H1 (cell line): Measurements from ENCODE around the gene PCSK4. TPM values are rescaled to one million over a fixed set of nuclear protein-coding genes. Genes with fewer than 3 reads are reported as not detected.

Experiments used
- CTCF ChIA-PET: fragments of 300-600 bp; sonication (Branson Sonifier 250); formaldehyde crosslinking; loops from one replicate; lab custom pipeline; 2021; ENCODE audit not compliant: partially characterized antibody; lab: Charles Lee
- POLR2A ChIA-PET: fragments of 300-600 bp; sonication (Branson Sonifier 250); formaldehyde crosslinking; loops from one replicate; lab custom pipeline; 2021; ENCODE audit warnings: inconsistent platforms; ENCODE audit not compliant: partially characterized antibody; lab: Charles Lee
- DNase-seq, 2 experiments: peaks; one replicate each; pipeline versions ENCODE4 v3.0.0 to v3.0.0-alpha.2; 2010 to 2022; ENCODE audit warnings: low spot score in 2 of 2, low read depth in 1 of 2, mixed read lengths in 1 of 2
- FAIRE-seq: peaks from 2 replicates; lab custom pipeline; 2011; peaks lifted over from hg19 to GRCh38; lab: Jason Lieb, UNC
- H2AFZ ChIP-seq: 2 replicates; pipeline ENCODE4 v1.8.1; 2012; ENCODE audit warnings: low read length, inconsistent platforms
- H2AK5ac ChIP-seq: 2 replicates; pipeline ENCODE4 v1.6.1; 2013; ENCODE audit warnings: low read depth, low read length
- H2BK120ac ChIP-seq: replicated peaks from 2 replicates; pipeline ENCODE3; 2013; ENCODE audit warnings: low read depth, low read length, inconsistent platforms
- H2BK12ac ChIP-seq: 2 replicates; pipeline ENCODE4 v1.6.1; 2013; ENCODE audit warnings: low read depth, low read length
- H2BK15ac ChIP-seq: 2 replicates; pipeline ENCODE4 v1.6.1; 2013; ENCODE audit warnings: low read length
- H2BK20ac ChIP-seq: 2 replicates; pipeline ENCODE4 v1.6.1; 2013; ENCODE audit warnings: low read length
- H2BK5ac ChIP-seq: 2 replicates; pipeline ENCODE4 v1.6.1; 2013; ENCODE audit warnings: low read depth, low read length
- H3K14ac ChIP-seq: 2 replicates; pipeline ENCODE4 v1.6.1; 2013; ENCODE audit warnings: inconsistent platforms; ENCODE audit not compliant: insufficient read length
- H3K18ac ChIP-seq: 2 replicates; pipeline ENCODE4 v1.6.1; 2013; ENCODE audit warnings: low read length; ENCODE audit errors: extremely low read depth
- H3K23ac ChIP-seq: 2 replicates; pipeline ENCODE4 v1.6.1; 2013; ENCODE audit warnings: inconsistent platforms; ENCODE audit not compliant: insufficient read length
- H3K23me2 ChIP-seq: 2 replicates; pipeline ENCODE4 v1.6.1; 2013; ENCODE audit warnings: low read depth, low read length
- H3K27ac ChIP-seq: 2 replicates; pipeline ENCODE4 v1.6.1; 2011; ENCODE audit warnings: low read depth, low read length, inconsistent platforms
- H3K27me3 ChIP-seq, 4 experiments: replicated peaks in 1 of 4; 1 replicate in 1 of 4; 2 replicates in 3 of 4; pipeline versions ENCODE4 v1.6.1 to v1.8.1; 2011 to 2013; ENCODE audit warnings: low read length in 3 of 4, mild to moderate bottlenecking in 3 of 4, inconsistent platforms in 2 of 4, mixed read lengths in 2 of 4, moderate library complexity in 1 of 4; ENCODE audit not compliant: control insufficient read depth in 3 of 4, insufficient read depth in 3 of 4; ENCODE audit errors: extremely low read depth in 1 of 4
- H3K36me3 ChIP-seq, 4 experiments: 2 replicates each; pipeline versions ENCODE4 v1.6.1 to v1.8.1; 2011 to 2013; ENCODE audit warnings: mild to moderate bottlenecking in 4 of 4, low read length in 3 of 4, moderate library complexity in 2 of 4, control low read depth in 1 of 4, inconsistent platforms in 1 of 4; ENCODE audit not compliant: insufficient read depth in 4 of 4, control insufficient read depth in 2 of 4
- H3K4ac ChIP-seq: replicated peaks from 2 replicates; pipeline ENCODE3; 2013; ENCODE audit warnings: low read length, low read depth, mixed read lengths, inconsistent platforms; ENCODE audit not compliant: insufficient read length
- H3K4me1 ChIP-seq, 4 experiments: replicated peaks in 1 of 4; 1 replicate in 1 of 4; 2 replicates in 3 of 4; pipeline versions ENCODE4 v1.6.1 to v1.8.1; 2011 to 2013; ENCODE audit warnings: low read length in 3 of 4, inconsistent platforms in 2 of 4, mixed read lengths in 1 of 4; ENCODE audit not compliant: insufficient read depth in 4 of 4, control insufficient read depth in 3 of 4
- H3K4me2 ChIP-seq, 2 experiments: 2 replicates each; pipeline versions ENCODE4 v1.6.1 to v1.8.1; 2011 to 2013; ENCODE audit warnings: low read depth in 2 of 2, low read length in 2 of 2, control low read depth in 1 of 2, inconsistent platforms in 1 of 2, mild to moderate bottlenecking in 1 of 2; ENCODE audit not compliant: insufficient read depth in 1 of 2
- H3K4me3 ChIP-seq, 4 experiments: fragments of 200-600, 300-600 bp in 1 of 4; sonication (generic), shearing (Covaris generic), sonication (Bioruptor Twin) in 1 of 4; 2 replicates each; pipeline versions ENCODE4 v1.5.1 to v1.8.1; 2011 to 2016; ENCODE audit warnings: low read length in 4 of 4, low read depth in 3 of 4, control low read depth in 2 of 4, inconsistent platforms in 2 of 4, mild to moderate bottlenecking in 2 of 4, mixed read lengths in 1 of 4, moderate library complexity in 1 of 4; ENCODE audit not compliant: insufficient read depth in 2 of 4; ENCODE audit errors: extremely low read depth in 1 of 4
- H3K56ac ChIP-seq: replicated peaks from 2 replicates; pipeline ENCODE3; 2013; ENCODE audit warnings: low read depth, mild to moderate bottlenecking, mixed read lengths, low read length, inconsistent platforms; ENCODE audit not compliant: insufficient read length
- H3K79me1 ChIP-seq: 2 replicates; pipeline ENCODE4 v1.6.1; 2013; ENCODE audit warnings: low read depth, low read length, control low read depth
- H3K79me2 ChIP-seq, 2 experiments: 2 replicates each; pipeline versions ENCODE4 v1.6.1 to v1.8.1; 2012 to 2013; ENCODE audit warnings: low read length in 2 of 2, mild to moderate bottlenecking in 2 of 2, inconsistent platforms in 1 of 2; ENCODE audit not compliant: insufficient read depth in 2 of 2, control insufficient read depth in 1 of 2
- H3K9ac ChIP-seq, 4 experiments: replicated peaks in 1 of 4; 1 replicate in 1 of 4; 2 replicates in 3 of 4; pipeline versions ENCODE4 v1.6.1 to v1.8.1; 2011 to 2013; ENCODE audit warnings: low read depth in 3 of 4, low read length in 3 of 4, control low read depth in 2 of 4, mild to moderate bottlenecking in 2 of 4, moderate library complexity in 2 of 4, inconsistent platforms in 1 of 4; ENCODE audit errors: extremely low read depth in 1 of 4
- H3K9me3 ChIP-seq, 2 experiments: 2 replicates each; pipeline versions ENCODE4 v1.6.1 to v1.8.1; 2012 to 2013; ENCODE audit warnings: mild to moderate bottlenecking in 2 of 2, moderate library complexity in 2 of 2, control low read depth in 1 of 2, inconsistent platforms in 1 of 2, low read depth in 1 of 2, low read length in 1 of 2, mixed read lengths in 1 of 2; ENCODE audit not compliant: insufficient read depth in 2 of 2
- H4K20me1 ChIP-seq, 2 experiments: replicated peaks in 1 of 2; 2 replicates each; pipeline versions ENCODE3 to v1.8.1; 2011 to 2013; ENCODE audit warnings: inconsistent platforms in 2 of 2, low read length in 2 of 2, mild to moderate bottlenecking in 1 of 2; ENCODE audit not compliant: insufficient read depth in 2 of 2, control insufficient read depth in 1 of 2
- H4K5ac ChIP-seq: 2 replicates; pipeline ENCODE4 v1.6.1; 2013; ENCODE audit warnings: low read length, low read depth, mixed read lengths, inconsistent platforms; ENCODE audit not compliant: insufficient read length
- H4K8ac ChIP-seq: 2 replicates; pipeline ENCODE4 v1.8.0; 2013; ENCODE audit warnings: mild to moderate bottlenecking, moderate library complexity, low read length, inconsistent platforms; ENCODE audit not compliant: insufficient read depth; ENCODE audit errors: extremely low read depth
- H4K91ac ChIP-seq: replicated peaks from 2 replicates; pipeline ENCODE3; 2013; ENCODE audit warnings: low read length, mixed read lengths, inconsistent platforms; ENCODE audit not compliant: insufficient read length
- E2F6 ChIP-seq: IDR thresholded peaks from 2 replicates; pipeline ENCODE4 v1.6.1; 2012; ENCODE audit warnings: inconsistent platforms
- HDAC2 ChIP-seq, 2 experiments: fragments of 300-600 bp in 1 of 2; sonication (generic) in 1 of 2; IDR thresholded peaks; 2 replicates each; pipeline ENCODE4 v1.6.1; 2011 to 2012; ENCODE audit warnings: low read depth in 2 of 2, low read length in 2 of 2, mild to moderate bottlenecking in 2 of 2, moderate library complexity in 2 of 2, borderline replicate concordance in 1 of 2, inconsistent platforms in 1 of 2
- WGBS, 2 experiments: shearing (Covaris generic) in 1 of 2; methylation state at CpG; one replicate each; pipeline versions ENCODE4 v1.1.6 to v1.1.7; 2013 to 2015; ENCODE audit warnings: low lambda C conversion rate in 2 of 2, mixed read lengths in 2 of 2, inconsistent platforms in 1 of 2, low coverage in 1 of 2, missing lambda C conversion rate in 1 of 2; ENCODE audit not compliant: insufficient replicate concordance in 2 of 2, insufficient coverage in 1 of 2, insufficient read length in 1 of 2; ENCODE audit errors: extremely low coverage in 1 of 2, missing lambda C conversion rate in 1 of 2; 5-methylcytosine and 5-hydroxymethylcytosine counted together
- polyA plus RNA-seq, 7 experiments: library from polyadenylated mRNA; depleted of rRNA in 3 of 7; stranded (reverse) in 5 of 7; unstranded in 2 of 7; fragments of >200 nt in 5 of 7; fragments of 200-250 nt in 2 of 7; gene quantifications; 1 replicate in 5 of 7; 2 replicates in 1 of 7; 4 replicates in 1 of 7; pipeline versions ENCODE4 v1.2.1 to v1.2.3, GENCODE V29; 2011 to 2013; ENCODE audit warnings: missing spikeins in 2 of 7, mixed read lengths in 2 of 7
- total RNA-seq: library from RNA; stranded (reverse); fragmentation: NEBNext Ultra II Directional; extraction: Animal tissue kit (Norgen Biotek cat#: 25700); gene quantifications from 2 replicates; pipeline ENCODE4 v1.2.1, GENCODE V29; 2021

Gene PCSK4
- total and polyA plus RNA-seq, 2 of the 8 experiments (the other 6 are each of a cell fraction or from before 2014, with no cell fraction given) = 9.8 to 10.7 TPM

GRCh38 chr19:1452802-1453524, 37.2 kb downstream of the PCSK4 start:
- H3K4me1 ChIP-seq = peaks cover 0 to 39% (median 29%) of the 10 kb centered on the region in 4 experiments; a peak in 6 of 7 replicates
- WGBS, 2 experiments = 90% methylated on average over 21 of the region's 30 CpGs; no CpG with 5 or more reads in 1 of the 2 experiments
- no peak overlapping the region for H3K56ac ChIP-seq
- TF ChIP-seq HDAC2 (IDR thresholded peaks at IDR 0.05; ENCODE audit: borderline replicate concordance in 1 of 2, low read depth in 2 of 2, low read length in 2 of 2) (no peak), E2F6 (0 out of 2 replicates have a peak, but pooled peaks have one; percentile 40)
- H3K79me2 ChIP-seq = no peaks in the 10 kb centered on the region
- peak overlapping the region; percentile 86 for H4K91ac ChIP-seq
- 0 out of 2 replicates have a peak overlapping the region, but pooled peaks have one; percentile 62 for H4K8ac ChIP-seq
- no peak for FAIRE-seq
- peak overlapping the region; percentile 32 for H3K18ac ChIP-seq
- no peak for DNase-seq
- no peak overlapping the region for H2AFZ ChIP-seq
- POLR2A ChIA-PET = interaction anchor here (1.0 to 9.4 kb wide), 12 partner anchors 11 to 185 kb away, joined by 3 to 109 read pairs (median 5); partner anchors contain the start of genes FAM174C and REEP6
- no peak overlapping the region for H2BK120ac ChIP-seq
- peak overlapping the region; percentile 73; the same call in 1 of the 2 replicates for H2BK5ac ChIP-seq
- no peak overlapping the region for H3K27ac ChIP-seq
- no peak overlapping the region for H3K23ac ChIP-seq
- peaks cover 10% of the 10 kb centered on the region in 2 experiments for H4K20me1 ChIP-seq
- no peak overlapping the region for H3K9ac ChIP-seq
- H3K23me2 ChIP-seq = peaks cover 4% of the 10 kb centered on the region; the same call in 1 of the 2 replicates
- no peaks in the 10 kb centered on the region; a peak in 1 of 8 replicates for H3K36me3 ChIP-seq
- CTCF ChIA-PET = interaction anchor here (0.7 to 6.9 kb wide), 7 partner anchors 10 to 388 kb away, joined by 3 to 54 read pairs (median 3); no protein-coding TSS in a partner anchor
- H3K4ac ChIP-seq = peak overlapping the region; percentile 89
- peaks cover 19 to 42% (median 40%) of the 10 kb centered on the region in 4 experiments for H3K27me3 ChIP-seq
- H3K14ac ChIP-seq = no peak overlapping the region
- peak overlapping the region; percentile 84; the same call in 1 of the 2 replicates for H2BK12ac ChIP-seq
- H3K4me2 ChIP-seq = peak overlapping the region in 1 of 2 experiments; percentile 47; a peak in 3 of 4 replicates
- no peak overlapping the region for H2AK5ac ChIP-seq
- peak overlapping the region; percentile 93; the same call in 1 of the 2 replicates for H2BK20ac ChIP-seq
- no peak overlapping the region for H3K4me3 ChIP-seq
- H3K79me1 ChIP-seq = no peaks in the 10 kb centered on the region; the same call in 1 of the 2 replicates
- no peak overlapping the region for H4K5ac ChIP-seq
- H3K9me3 ChIP-seq = no peaks in the 10 kb centered on the region
- H2BK15ac ChIP-seq = 0 out of 2 replicates have a peak overlapping the region, but pooled peaks have one; percentile 99
